Activated naive CD8-positive, alpha-beta T cell (primary cell): ENCODE results near the gene PAQR7.
"Not testable (repeated sequence)": the region's sequence is repeated elsewhere in the genome, so short reads cannot be mapped to it uniquely, and the experiment has no call there.

Source experiments
- H3K27ac Mint-ChIP-seq: one replicate; pipeline ENCODE4 v1.8.0; 2021; ENCODE audit warnings: mixed read lengths
- H3K27me3 Mint-ChIP-seq: one replicate; pipeline ENCODE4 v1.8.0; 2021; ENCODE audit warnings: mixed read lengths
- H3K36me3 Mint-ChIP-seq: one replicate; pipeline ENCODE4 v1.8.0; 2021; ENCODE audit warnings: mixed read lengths
- H3K4me1 Mint-ChIP-seq: one replicate; pipeline ENCODE4 v1.8.0; 2021; ENCODE audit warnings: low read depth, mixed read lengths
- H3K4me3 Mint-ChIP-seq: one replicate; pipeline ENCODE4 v1.8.0; 2021; ENCODE audit warnings: mild to moderate bottlenecking, mixed read lengths
- H3K9me3 Mint-ChIP-seq: one replicate; pipeline ENCODE4 v1.8.0; 2021; ENCODE audit warnings: low read depth, mixed read lengths

Gene PAQR7

DNA sequence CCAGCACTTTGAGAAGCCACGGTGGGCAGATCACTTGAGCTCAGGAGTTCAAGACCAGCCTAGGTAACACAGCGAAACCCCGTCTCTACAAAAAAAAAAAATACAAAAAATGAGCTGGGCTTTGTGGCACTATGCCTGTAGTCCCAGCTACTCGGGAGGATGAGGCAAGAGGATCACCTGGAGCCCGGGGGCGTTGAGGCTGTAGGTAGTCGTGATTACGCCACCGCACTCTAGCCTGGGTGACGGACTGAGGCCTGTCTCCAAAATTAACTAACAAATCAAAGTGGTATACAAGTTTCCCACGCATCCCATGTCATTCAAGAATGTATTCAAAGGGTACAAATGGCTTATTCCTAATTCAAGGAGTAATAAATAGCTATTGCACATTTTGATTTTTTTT, 18.7 kb downstream of the PAQR7 start:
- no peaks in the 10 kb centered on the region for H3K27me3 Mint-ChIP-seq
- no peaks in the 10 kb centered on the region for H3K36me3 Mint-ChIP-seq
- no peak overlapping the region for H3K4me3 Mint-ChIP-seq
- no peaks in the 10 kb centered on the region for H3K9me3 Mint-ChIP-seq
- H3K4me1 Mint-ChIP-seq: peaks cover 18% of the 10 kb centered on the region
- H3K27ac Mint-ChIP-seq: no peak overlapping the region

DNA sequence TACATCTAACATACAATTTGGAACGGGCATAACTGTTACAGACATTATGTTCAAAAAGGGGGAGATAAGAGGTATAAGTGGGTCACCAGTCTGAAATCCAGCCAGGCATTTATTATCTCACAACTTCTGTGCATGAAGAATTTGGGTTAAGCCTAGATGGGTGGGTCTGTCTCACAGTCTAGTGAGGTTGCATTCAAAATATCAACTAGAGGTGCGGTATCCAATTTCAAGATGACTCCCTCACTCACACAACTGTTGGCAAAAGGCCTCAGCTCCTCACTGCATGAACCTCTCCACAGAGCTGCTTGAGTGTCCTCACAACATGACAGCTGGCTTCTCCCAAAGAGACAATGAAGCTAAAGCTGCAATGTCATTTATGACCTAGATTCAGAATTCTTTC, 21.0 kb downstream of the PAQR7 start:
- Mint-ChIP-seq H3K27me3 (no peaks in the 10 kb centered on the region), H3K36me3 (peaks cover 5% of the 10 kb centered on the region), H3K4me1 (peaks cover 9% of the 10 kb centered on the region), H3K4me3 (no peak overlapping the region), H3K27ac (no peak overlapping the region), H3K9me3 (no peaks in the 10 kb centered on the region)

DNA sequence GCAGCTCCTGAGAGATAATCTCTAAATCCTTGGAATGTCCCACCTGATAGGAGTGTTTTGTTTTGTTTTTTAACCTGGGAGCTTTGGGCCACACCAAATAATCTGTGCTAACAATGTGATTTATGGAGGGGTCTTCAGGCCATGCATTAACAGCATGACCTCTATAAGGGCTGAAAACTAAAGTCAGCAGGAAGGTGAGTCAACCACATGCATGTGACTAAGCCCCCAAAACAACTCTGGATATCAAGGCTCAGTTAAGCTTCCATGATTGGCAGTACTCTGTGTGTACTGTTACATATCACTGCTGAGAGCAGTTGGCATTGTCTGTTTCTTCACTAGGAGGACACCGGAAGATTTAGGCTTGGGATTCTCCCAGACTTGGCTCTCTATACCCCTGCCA, 27.0 kb downstream of the PAQR7 start:
- Mint-ChIP-seq H3K27ac (no peak overlapping the region), H3K27me3 (no peaks in the 10 kb centered on the region), H3K9me3 (no peaks in the 10 kb centered on the region), H3K36me3 (peaks cover 5% of the 10 kb centered on the region), H3K4me3 (no peak overlapping the region), H3K4me1 (no peaks in the 10 kb centered on the region)

DNA sequence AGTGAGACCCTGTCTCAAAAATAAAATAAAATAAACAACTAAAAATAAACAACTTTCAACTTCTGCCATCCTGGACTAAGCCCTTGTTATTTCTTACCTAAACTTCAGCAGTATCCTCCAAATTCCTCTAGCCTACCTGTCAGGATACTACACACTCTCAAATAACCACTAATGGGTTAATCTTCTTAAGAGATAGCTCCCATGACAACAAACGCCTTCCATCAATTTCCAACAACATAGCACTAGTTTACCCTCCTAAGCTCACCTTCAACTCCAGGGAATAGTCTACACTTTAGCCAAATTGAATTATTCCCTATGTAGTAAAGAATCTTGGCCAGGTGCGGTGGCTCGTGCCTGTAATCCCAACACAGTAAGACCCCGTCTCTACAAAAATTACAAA, 27.6 kb downstream of the PAQR7 start:
- peaks cover 5% of the 10 kb centered on the region for H3K36me3 Mint-ChIP-seq

DNA sequence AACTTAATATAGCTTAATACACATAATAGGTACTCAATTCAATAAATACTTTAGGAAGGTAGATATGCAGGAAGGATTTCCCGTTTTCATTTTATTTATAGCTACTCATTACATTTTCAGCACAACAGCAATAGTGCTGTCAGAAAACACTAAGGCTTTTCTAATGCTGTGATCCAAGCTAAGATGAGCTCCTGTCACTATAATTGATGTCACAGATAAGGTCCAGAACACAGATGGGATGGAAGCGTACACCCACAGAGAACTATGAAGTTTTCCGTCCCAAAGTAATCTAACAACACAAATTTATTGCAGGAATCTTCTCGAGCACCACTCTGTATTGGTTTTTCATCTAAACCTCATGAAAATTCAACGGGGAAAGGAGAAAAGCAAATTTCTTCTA, 29.8 kb downstream of the PAQR7 start:
- H3K27me3 Mint-ChIP-seq: no peaks in the 10 kb centered on the region
- no peaks in the 10 kb centered on the region for H3K36me3 Mint-ChIP-seq
- no peak overlapping the region for H3K27ac Mint-ChIP-seq
- H3K4me3 Mint-ChIP-seq: no peak overlapping the region
- H3K4me1 Mint-ChIP-seq: no peaks in the 10 kb centered on the region
- no peaks in the 10 kb centered on the region for H3K9me3 Mint-ChIP-seq

More for the DNA sequence above, 27.6 kb downstream of the PAQR7 start:
- Mint-ChIP-seq H3K27me3 (no peaks in the 10 kb centered on the region), H3K4me3 (no peak overlapping the region), H3K27ac (no peak overlapping the region), H3K4me1 (no peaks in the 10 kb centered on the region), H3K9me3 (no peaks in the 10 kb centered on the region)

DNA sequence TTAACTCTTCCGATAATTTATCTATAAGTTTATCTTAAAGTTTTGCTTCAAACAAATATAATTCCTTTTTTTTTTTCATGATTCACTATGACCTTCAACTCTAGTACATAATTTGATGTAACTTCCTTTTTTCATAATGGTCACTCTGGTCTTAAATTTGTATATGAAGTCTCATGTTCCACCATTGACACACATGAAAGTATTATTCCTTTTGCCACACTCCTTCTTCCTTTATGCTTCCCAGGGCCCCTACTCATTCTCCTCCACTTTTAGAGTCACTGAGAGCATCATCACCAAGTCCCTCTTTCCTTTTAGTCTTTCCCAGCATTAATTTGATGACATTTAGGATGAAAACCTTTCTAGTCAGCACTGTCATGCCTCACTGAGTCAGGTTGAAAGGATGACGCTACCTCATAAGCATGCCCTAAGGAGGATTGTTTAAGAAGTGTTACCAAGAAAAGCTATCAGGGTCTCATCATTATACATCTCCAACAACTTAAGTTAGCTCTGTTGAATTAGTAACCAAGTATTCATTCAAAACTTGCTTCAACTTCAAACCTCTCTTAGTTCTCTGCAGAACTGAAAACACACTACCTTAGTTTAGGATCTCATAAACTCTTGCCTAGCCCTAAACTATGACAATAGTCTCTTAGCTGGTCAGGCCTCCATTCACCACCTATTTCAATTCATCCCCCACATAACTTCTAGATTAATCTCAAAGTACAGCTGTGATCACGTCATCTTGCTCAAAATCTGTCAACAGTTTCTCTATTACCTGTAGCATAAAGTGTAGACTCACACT, 30.8 kb downstream of the PAQR7 start:
- Mint-ChIP-seq H3K4me3 (no peak overlapping the region), H3K36me3 (no peaks in the 10 kb centered on the region), H3K9me3 (no peaks in the 10 kb centered on the region), H3K4me1 (no peaks in the 10 kb centered on the region), H3K27me3 (no peaks in the 10 kb centered on the region), H3K27ac (no peak overlapping the region)

DNA sequence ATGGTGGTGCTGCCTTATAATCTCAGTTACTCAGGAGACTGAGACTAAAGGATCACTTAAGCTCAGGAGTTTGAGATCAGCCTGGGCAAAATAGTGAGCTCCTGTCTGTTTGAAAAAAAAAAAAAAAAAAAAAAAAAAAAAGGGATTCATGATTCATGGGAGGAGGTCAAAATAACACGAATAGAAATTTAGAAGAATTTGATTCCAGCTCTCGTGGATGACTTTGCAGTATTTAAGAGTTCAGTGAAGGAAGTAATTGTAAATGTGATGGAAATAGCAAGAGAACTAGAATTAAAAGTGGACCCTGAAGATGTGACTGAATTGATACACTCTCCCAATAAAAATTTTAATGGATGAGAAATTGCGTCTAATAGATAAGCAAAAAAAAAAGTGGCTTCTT, 32.0 kb downstream of the PAQR7 start:
- Mint-ChIP-seq H3K27me3 (no peaks in the 10 kb centered on the region), H3K36me3 (peaks cover 2% of the 10 kb centered on the region), H3K4me1 (no peaks in the 10 kb centered on the region), H3K9me3 (no peaks in the 10 kb centered on the region), H3K27ac (no peak overlapping the region), H3K4me3 (no peak overlapping the region)

DNA sequence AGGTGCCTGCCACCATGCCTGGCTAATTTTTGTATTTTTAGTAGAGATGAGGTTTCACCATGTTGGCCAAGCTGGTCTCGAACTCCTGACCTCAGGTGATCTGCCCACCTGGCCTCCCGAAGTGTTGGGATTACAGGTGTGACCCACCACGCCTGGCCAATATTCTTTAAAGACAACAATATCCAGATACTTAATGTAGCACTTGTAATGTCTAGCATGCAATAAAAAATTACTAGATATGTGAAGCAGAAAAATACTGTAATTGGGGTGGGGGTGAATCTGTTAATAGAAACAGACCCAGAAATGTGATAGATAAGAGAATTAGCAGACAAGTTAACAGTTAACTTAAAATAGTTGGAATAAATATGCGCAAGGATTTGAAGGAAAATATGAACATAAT, 35.7 kb downstream of the PAQR7 start:
- not testable (repeated sequence) for H3K27ac Mint-ChIP-seq, H3K4me3 Mint-ChIP-seq, H3K27me3 Mint-ChIP-seq, H3K9me3 Mint-ChIP-seq, H3K36me3 Mint-ChIP-seq, H3K4me1 Mint-ChIP-seq

DNA sequence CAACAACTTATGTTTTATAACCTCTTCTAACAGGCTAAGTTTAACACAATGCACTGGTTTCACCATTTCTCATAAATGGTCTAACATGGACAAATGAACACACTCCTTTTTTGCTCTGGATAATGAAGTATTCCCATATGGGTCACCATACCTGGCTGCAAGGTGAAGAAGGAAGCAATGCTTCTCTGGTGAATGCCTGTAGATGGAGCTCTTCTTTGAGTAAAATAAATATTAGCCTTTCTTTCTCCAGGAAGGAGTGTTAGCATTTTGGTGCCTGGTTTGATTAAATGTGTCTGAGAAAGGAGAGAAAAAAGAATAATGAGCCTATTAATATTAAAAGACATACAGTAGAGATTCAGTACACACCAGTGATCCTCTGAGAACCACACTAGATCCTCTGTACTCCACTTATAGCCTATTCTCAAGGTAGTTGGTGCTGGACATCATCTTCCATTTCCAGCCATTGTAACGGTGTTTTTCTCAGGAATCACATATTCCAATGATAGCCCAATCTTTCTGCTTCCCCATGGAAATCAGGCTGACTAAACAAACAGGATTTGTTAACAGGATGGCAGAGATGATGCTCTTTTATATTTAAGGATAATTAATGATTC, 38.1 kb downstream of the PAQR7 start:
- Mint-ChIP-seq H3K36me3 (peaks cover 7% of the 10 kb centered on the region), H3K9me3 (no peaks in the 10 kb centered on the region), H3K4me1 (peaks cover under 1% of the 10 kb centered on the region), H3K27me3 (no peaks in the 10 kb centered on the region), H3K4me3 (no peak overlapping the region), H3K27ac (no peak overlapping the region)

DNA sequence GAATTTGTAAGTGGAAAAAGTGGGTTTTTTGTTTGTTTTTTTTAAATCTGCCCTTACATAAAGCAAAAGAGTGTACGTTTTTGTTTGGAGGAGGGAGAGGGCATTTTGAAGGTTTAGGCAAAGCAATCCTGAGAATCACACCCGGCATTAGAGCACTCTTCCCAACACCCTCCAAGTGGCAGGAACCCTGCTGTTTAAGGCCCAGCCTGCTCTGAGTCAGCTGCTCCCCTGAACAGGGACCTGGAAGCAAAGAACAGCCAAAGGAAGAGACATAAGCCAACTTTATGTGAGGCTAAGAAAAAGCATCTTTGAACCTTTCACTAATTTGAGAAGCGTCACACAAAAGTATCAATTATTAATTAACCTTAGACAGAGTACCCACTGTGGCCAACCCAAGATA, 38.8 kb downstream of the PAQR7 start:
- H3K9me3 Mint-ChIP-seq: no peaks in the 10 kb centered on the region
- H3K36me3 Mint-ChIP-seq: peaks cover 8% of the 10 kb centered on the region
- H3K27ac Mint-ChIP-seq: no peak overlapping the region
- peaks cover 7% of the 10 kb centered on the region for H3K4me1 Mint-ChIP-seq
- no peaks in the 10 kb centered on the region for H3K27me3 Mint-ChIP-seq
- no peak overlapping the region for H3K4me3 Mint-ChIP-seq

DNA sequence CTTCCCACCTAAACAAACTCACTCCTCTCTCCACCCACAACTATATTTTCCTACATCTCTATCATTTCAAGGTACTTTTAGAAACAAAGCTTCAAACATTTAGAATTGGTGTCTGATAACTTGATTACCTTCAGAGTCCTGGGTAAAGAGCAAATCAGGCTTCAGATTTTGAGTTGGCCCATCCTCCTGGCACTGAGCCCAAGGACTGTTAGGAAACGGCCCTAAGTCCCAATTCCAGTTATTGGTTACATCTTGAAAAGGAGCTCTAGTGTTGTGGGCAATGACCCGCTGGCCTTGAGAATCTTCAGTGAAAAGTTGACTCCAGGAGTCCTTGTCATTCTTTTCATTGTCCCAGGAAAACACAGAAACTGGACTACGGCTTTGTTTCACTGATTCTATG, 40.6 kb downstream of the PAQR7 start:
- peaks cover 11% of the 10 kb centered on the region for H3K36me3 Mint-ChIP-seq
- no peaks in the 10 kb centered on the region for H3K9me3 Mint-ChIP-seq
- H3K27ac Mint-ChIP-seq: no peak overlapping the region
- peaks cover 17% of the 10 kb centered on the region for H3K4me1 Mint-ChIP-seq
- H3K27me3 Mint-ChIP-seq: no peaks in the 10 kb centered on the region
- H3K4me3 Mint-ChIP-seq: no peak overlapping the region

DNA sequence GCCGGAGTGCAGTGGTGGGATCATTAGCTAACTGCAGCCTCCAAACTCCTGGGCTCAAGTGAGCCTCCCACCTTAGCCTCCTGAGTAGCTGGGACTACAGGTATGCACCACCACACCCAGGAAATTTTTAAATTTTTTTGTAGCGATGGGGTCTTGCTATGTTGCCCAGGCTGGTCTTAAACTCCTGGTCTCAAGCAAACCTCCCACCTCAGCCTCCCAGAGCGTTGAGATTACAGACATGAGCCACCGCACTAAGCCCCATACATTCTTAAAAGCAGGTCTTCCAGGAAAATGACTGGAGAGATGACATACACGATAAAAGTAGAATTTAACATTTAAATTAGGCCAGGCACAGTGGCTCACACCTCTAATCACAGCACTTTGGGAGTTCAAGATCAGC, 42.4 kb downstream of the PAQR7 start:
- peaks cover 17% of the 10 kb centered on the region for H3K4me1 Mint-ChIP-seq
- no peak overlapping the region for H3K27ac Mint-ChIP-seq
- no peaks in the 10 kb centered on the region for H3K27me3 Mint-ChIP-seq
- H3K9me3 Mint-ChIP-seq: no peaks in the 10 kb centered on the region
- H3K4me3 Mint-ChIP-seq: no peak overlapping the region
- H3K36me3 Mint-ChIP-seq: peaks cover 16% of the 10 kb centered on the region

DNA sequence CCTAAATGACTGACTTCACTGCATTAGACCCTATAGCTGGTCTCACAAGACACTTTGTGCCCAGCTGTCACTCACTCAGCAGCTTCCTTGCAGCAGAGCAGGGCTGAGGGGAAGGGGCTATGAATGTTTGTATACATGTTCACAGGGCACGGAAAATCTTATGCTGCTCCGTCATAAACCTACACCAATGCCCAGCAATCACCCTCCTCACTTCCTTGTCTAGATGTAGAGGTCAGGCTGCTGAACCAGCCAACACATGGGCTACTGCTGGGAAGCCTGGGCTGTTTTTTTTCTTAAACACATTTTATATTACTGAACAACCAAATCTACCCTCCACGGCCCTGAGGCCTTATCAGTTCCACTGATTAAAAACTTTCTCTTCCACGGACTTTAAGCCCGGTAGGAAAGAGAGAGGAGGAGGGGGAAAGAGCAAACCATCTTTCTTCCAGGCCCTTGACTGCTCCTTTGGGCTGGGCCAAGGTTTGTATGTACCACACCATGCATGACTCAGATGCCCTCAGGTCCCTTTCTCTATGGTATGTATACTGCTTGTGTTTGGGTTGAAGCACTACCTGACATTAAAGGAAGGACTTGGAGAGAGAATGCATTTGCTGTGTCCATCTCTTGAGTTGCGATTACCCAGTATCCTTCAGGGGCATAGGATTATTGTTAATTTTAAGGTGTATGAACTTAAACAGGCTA, 43.0 kb downstream of the PAQR7 start:
- no peaks in the 10 kb centered on the region for H3K27me3 Mint-ChIP-seq
- no peaks in the 10 kb centered on the region for H3K9me3 Mint-ChIP-seq
- no peak overlapping the region for H3K27ac Mint-ChIP-seq
- H3K4me3 Mint-ChIP-seq: no peak overlapping the region
- peaks cover 17% of the 10 kb centered on the region for H3K4me1 Mint-ChIP-seq
- peaks cover 16% of the 10 kb centered on the region for H3K36me3 Mint-ChIP-seq

DNA sequence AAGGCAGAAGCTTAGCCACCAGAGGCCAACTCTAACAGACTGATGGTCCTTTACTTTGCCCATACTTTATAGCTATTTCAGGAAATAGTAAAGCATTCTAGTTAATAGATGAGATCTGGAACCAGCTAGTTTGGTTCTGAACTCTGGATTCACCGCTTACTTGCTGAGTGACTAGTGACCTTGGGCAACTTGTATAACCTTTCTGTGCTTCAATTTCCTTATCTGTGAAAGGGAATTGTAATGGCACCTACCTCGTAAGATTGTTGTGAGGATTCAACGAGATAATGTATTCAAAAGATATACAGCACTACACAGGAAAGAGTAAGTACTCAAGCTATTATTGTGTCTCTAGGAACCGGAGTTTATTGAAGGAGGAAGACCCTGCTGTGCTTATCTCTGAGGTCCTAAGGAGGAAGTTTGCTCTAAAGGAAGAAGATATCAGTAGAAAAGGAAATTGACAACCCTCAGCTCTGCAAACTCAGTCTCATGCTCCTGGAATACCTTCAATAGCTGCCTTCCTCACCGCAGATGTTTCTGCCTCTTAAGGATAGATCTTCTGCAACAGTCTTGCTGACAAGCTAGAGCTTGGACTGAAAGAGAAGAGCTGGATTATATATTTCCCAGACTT, 43.8 kb downstream of the PAQR7 start:
- Mint-ChIP-seq H3K4me3 (no peak overlapping the region), H3K36me3 (peaks cover 16% of the 10 kb centered on the region), H3K27ac (peak overlapping the region; percentile 13), H3K4me1 (peaks cover 17% of the 10 kb centered on the region), H3K9me3 (no peaks in the 10 kb centered on the region), H3K27me3 (no peaks in the 10 kb centered on the region)

DNA sequence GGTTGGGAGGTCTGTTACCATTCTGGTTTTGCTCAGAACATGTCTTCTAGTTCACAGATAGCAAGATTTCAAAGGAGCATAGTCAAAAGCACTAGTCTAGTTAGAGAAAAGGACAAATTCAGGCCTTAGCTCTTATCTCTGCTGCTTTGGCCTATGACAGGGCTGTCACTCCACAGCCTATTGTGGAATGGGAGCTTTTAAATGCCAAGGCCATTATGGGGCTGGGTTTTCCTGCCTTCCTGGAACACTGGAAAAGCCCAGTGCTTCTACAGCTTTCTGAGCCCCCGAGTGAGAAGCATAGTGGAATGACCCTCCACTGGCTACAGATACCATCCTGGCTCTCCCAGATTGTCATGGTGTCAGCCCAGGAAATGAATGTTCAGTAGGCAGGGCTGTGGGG, 46.5 kb downstream of the PAQR7 start:
- Mint-ChIP-seq H3K27ac (no peak overlapping the region), H3K9me3 (no peaks in the 10 kb centered on the region), H3K4me1 (peaks cover 19% of the 10 kb centered on the region), H3K27me3 (no peaks in the 10 kb centered on the region), H3K36me3 (peaks cover 11% of the 10 kb centered on the region), H3K4me3 (no peak overlapping the region)
